Mesodermal cell (in vitro differentiated cells): ENCODE results near the gene ISG15.
"Not testable (repeated sequence)": the region's sequence is repeated elsewhere in the genome, so short reads cannot be mapped to it uniquely, and the experiment has no call there.

Source experiments
- H3K27ac ChIP-seq: 2 replicates; pipeline ENCODE4 v1.7.0; 2013; ENCODE audit warnings: mild to moderate bottlenecking, low read depth, low read length, moderate library complexity; ENCODE audit not compliant: severe bottlenecking
- H3K36me3 ChIP-seq: 2 replicates; pipeline ENCODE4 v1.7.1; 2013; ENCODE audit warnings: mild to moderate bottlenecking, low read length, moderate library complexity; ENCODE audit not compliant: control insufficient read depth, insufficient read depth
- H3K4me1 ChIP-seq: one replicate; pipeline ENCODE4 v1.7.1; 2013; ENCODE audit warnings: mild to moderate bottlenecking, low read length; ENCODE audit not compliant: insufficient read depth, control insufficient read depth, poor library complexity, severe bottlenecking
- H3K4me3 ChIP-seq: 2 replicates; pipeline ENCODE4 v1.7.0; 2013; ENCODE audit warnings: low read length, control low read depth, mild to moderate bottlenecking; ENCODE audit not compliant: insufficient read depth, poor library complexity, severe bottlenecking; ENCODE audit errors: extremely low read depth
- H3K9me3 ChIP-seq: 2 replicates; pipeline ENCODE4 v1.7.1; 2013; ENCODE audit warnings: mild to moderate bottlenecking, low read length, moderate library complexity; ENCODE audit not compliant: control insufficient read depth
- WGBS, 2 experiments: methylation state at CpG; one replicate each; pipeline ENCODE4 v1.1.5; 2013; ENCODE audit warnings: missing lambda C conversion rate in 2 of 2; ENCODE audit not compliant: insufficient coverage in 2 of 2; 5-methylcytosine and 5-hydroxymethylcytosine counted together

Gene ISG15

DNA sequence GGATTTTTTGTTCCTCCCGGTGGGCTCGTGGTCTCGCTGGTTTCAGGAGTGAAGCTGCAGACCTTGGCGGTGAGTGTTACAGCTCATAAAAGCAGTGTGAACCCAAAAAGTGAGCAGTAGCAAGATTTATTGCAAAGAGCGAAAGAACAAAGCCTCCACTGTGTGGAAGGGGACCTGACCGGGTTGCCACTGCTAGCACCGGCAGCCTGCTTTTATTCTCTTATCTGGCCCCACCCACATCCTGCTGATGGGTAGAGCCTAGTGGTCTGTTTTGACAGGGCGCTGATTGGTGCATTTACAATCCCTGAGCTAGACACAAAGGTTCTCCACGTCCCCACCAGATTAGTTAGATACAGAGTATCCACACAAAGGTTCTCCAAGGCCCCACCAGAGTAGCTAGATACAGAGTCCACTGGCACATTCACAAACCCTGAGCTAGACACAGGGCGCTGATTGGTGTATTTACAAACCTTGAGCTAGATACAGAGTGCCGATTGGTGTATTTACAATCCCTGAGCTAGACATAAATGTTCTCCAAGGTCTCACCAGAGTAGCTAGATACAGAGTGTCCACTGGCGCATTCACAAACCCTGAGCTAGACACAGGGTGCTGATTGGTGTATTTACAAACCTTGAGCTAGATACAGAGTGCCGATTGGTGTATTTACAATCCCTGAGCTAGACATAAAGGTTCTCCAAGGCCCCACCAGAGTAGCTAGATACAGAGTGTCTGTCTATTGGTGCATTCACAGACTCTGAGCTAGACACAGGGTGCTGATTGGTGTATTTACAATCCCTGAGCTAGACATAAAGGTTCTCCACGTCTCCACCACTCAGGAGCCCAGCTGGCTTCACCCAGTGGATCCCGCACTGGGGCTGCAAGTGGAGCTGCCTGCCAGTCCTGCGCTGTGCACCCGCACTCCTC is 4.4 kb downstream of the ISG15 start:
- H3K36me3 ChIP-seq, H3K9me3 ChIP-seq, H3K4me3 ChIP-seq, H3K27ac ChIP-seq: not testable (repeated sequence)
- WGBS, 2 experiments: 86 to 93% methylated on average over 12 of the region's 17 CpGs
- H3K4me1 ChIP-seq: peaks cover 21% of the 10 kb centered on the region

- H3K4me1 ChIP-seq: peaks cover 25% of the 10 kb centered on the region
- not testable (repeated sequence) for H3K4me3 ChIP-seq, H3K36me3 ChIP-seq, H3K27ac ChIP-seq, H3K9me3 ChIP-seq
- 96 to 97% methylated on average over 19 to 26 of the region's 26 CpGs for WGBS, 2 experiments
Observed at GRCh38 chr1:1018321-1018685, 5.0 kb downstream of the ISG15 start.

DNA sequence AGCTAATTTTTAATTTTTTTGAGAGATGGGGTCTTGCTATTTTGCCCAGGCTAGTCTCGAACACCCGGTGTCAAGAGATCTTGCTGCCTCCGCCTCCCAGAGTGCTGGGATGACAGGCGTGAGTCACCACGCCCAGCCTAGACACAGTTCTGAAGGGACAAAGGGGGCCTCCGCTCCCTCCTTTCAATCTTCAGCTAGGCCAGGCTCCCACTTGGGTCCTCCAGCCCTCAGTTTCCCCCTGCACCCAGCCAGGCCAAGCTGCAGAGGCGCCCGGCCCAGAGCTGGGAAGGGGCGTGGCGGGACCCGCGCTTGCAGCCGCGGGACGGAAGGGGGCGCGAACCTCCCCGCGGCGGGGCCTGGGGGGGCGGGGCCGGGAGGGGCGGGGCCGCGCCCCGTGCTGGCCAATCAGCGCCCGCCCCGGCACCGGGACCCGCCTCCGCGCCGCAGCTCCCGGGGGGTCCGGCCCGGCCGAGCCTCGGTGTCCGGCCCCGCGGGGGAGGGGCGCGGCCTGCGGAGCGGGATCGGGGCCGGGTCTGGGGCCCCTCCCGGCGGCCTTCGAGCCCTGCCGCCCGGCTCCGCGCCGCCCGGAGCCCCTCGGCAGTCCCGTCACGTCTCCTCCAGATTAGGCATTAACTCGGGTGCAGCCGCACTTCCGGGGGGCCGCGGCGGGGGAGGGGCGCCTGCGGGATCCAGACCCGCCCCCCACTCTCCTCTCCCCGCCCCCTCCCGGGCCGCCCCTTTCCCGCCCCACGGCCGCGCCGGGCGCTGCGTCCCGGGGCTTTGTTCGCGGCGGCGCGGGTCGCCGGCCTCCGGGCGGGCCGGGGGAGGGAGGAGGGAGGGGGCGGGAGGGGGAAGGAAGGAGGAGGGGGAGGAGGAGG is 6.1 kb downstream of the ISG15 start:
- Histone ChIP-seq H3K36me3 (peaks cover 10% of the 10 kb centered on the region), H3K4me1 (peaks cover 26% of the 10 kb centered on the region), H3K27ac (peak overlapping the region; percentile 89), H3K9me3 (no peaks in the 10 kb centered on the region), H3K4me3 (peak overlapping the region; percentile 22)
- WGBS, 2 experiments: 9 to 10% methylated on average over 36 to 50 of the region's 91 CpGs

- Histone ChIP-seq H3K36me3 (peaks cover 10% of the 10 kb centered on the region), H3K4me3 (peak within 1 kb of the TSS; percentile 58), H3K9me3 (no peaks in the 10 kb centered on the region), H3K4me1 (peaks cover 31% of the 10 kb centered on the region), H3K27ac (peak within 1 kb of the TSS; percentile 89)
- 0% methylated on average over 30 to 44 of the region's 58 CpGs for WGBS, 2 experiments
Observed at GRCh38 chr1:1020000-1020404, 6.7 kb downstream of the ISG15 start, which contains the start of gene AGRN. Gene AGRN (plus strand): TSS chr1:1020120. CDS start chr1:1020173, 53 bp downstream.

DNA sequence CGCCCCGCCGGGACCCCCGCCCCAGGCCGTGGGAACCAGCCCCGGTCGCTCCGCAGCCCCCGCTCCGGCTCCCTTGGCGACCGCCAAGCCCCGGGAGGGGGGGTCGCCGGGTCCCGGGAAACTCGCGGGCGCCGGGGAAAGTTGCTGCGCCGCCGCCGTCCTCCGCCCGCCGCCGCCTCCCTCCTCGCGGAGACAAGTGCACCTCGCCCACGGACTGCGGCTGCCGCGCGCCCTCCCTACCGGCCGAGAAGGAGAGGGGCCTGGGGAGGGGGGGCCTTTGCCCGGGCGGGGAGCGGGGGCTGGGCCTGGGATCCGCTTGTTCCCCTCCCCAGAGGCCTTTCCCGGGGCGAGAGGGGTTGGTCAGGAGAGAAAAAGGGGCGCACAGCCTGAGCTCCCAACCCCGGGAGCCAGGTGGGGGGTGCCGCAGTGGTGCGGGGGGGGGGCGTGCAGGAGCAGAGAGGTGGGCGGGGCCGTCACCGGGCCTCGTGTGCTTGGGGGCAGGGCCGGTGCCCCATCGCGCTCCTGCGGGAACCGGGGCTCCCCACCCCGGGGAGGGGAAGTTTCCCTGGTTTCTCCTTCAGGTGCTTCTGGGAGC is 7.2 kb downstream of the ISG15 start:
- H3K36me3 ChIP-seq: peaks cover 10% of the 10 kb centered on the region
- no peaks in the 10 kb centered on the region for H3K9me3 ChIP-seq
- peak overlapping the region; percentile 58 for H3K4me3 ChIP-seq
- H3K4me1 ChIP-seq: peaks cover 35% of the 10 kb centered on the region
- 0% methylated on average over 16 to 17 of the region's 59 CpGs for WGBS, 2 experiments
- no peak overlapping the region for H3K27ac ChIP-seq

DNA sequence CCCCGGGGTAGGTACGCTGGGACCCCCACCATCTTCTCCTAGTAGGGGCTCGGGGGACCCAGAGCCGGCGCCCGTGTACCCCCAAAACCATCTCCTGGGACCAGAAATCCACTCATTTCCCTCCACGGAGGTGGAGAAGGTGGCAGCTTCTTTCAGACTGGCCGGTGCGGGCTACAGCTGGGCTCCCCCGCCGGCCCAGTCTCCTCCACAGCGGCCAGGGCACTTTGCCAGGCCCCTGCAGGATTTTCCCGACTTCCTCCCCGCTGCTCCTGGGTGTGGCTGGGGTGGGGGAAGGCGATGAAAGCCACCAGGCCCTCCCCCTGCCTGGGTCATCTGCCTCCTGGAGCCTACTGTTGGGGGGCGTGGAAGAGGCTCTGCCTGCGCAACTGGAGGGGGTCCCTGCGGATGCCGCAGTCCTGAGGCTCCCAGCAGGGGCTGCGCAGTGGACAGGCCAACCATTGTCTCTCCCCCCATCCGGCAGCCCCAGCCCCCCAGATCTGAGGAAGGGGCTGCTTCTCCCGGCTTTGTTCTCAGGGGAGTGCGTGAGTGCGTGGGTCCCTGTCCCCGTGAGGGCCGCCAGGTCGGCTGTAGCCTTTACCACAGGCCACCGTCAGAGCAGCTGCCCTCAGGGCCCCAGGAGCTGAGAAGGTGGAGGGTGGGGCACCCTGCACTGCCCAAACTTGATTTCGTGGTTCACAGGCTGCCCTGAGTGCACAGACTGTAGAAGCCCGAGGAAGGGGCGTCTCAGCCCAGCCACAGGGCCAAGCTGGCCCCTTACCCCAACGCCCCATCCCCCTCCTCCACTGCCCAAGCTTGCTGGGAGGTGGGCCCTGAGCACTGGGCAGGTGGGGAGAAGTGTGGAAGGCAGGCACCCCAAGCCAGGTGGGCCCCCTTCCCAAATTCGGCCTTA is 8.0 kb downstream of the ISG15 start:
- Histone ChIP-seq H3K4me1 (peaks cover 43% of the 10 kb centered on the region), H3K36me3 (peaks cover 11% of the 10 kb centered on the region), H3K27ac (no peak overlapping the region), H3K4me3 (peak overlapping the region; percentile 58), H3K9me3 (no peaks in the 10 kb centered on the region)
- WGBS, 2 experiments: 22 to 26% methylated on average over 18 to 24 of the region's 33 CpGs

- H3K4me3 ChIP-seq: peak overlapping the region; percentile 58
Observed at GRCh38 chr1:1021920-1022259, 8.6 kb downstream of the ISG15 start.

DNA sequence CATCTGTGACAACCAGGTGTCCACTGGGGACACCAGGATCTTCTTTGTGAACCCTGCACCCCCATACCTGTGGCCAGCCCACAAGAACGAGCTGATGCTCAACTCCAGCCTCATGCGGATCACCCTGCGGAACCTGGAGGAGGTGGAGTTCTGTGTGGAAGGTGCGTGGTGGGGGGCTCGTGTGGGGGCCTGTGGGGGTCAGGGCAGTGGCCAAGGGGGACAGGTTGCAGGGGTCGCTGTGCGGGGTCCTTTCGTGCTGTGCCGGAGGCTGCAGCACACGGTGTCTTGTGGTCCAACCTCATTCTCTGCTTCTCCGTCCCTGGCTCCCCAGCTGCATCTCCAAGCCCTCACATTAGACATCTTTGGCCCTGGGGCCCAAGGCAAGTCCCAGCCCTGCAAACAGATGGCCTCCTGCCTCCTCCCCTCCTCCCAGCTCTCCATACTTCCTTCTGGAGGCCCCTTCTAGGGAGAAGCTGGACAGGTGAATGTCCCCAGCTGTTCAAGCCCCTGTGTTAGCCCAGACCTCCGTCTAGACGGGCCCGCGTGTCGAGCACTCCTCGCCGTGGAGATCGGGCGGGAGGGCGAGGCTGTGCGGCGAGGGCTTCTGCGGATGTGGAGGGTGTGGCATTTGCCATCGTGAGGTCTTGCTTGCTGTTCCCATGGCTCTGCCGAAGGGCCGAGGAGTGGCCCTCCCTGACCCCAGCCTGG is 9.2 kb downstream of the ISG15 start:
- 89 to 93% methylated on average over 19 to 22 of the region's 27 CpGs for WGBS, 2 experiments

More at GRCh38 chr1:1021920-1022259, 8.6 kb downstream of the ISG15 start:
- H3K9me3 ChIP-seq: no peaks in the 10 kb centered on the region
- 97 to 98% methylated on average over 6 to 10 of the region's 10 CpGs for WGBS, 2 experiments
- peaks cover 17% of the 10 kb centered on the region for H3K36me3 ChIP-seq
- no peak overlapping the region for H3K27ac ChIP-seq
- H3K4me1 ChIP-seq: peaks cover 48% of the 10 kb centered on the region

GRCh38 chr1:1023700-1024099 is 10.4 kb downstream of the ISG15 start:
- Histone ChIP-seq H3K4me1 (peaks cover 48% of the 10 kb centered on the region), H3K4me3 (no peak overlapping the region), H3K9me3 (no peaks in the 10 kb centered on the region), H3K36me3 (peaks cover 26% of the 10 kb centered on the region), H3K27ac (no peak overlapping the region)
- WGBS, 2 experiments: 90 to 93% methylated on average over 11 to 12 of the region's 13 CpGs

More for the DNA sequence above, 9.2 kb downstream of the ISG15 start:
- Histone ChIP-seq H3K36me3 (peaks cover 22% of the 10 kb centered on the region), H3K27ac (no peak overlapping the region), H3K4me1 (peaks cover 48% of the 10 kb centered on the region), H3K4me3 (no peak overlapping the region), H3K9me3 (no peaks in the 10 kb centered on the region)
